ENCODE data around the gene PATJ. TPM values are rescaled to one million over a fixed set of nuclear protein-coding genes. Genes with fewer than 3 reads are reported as not detected.

Gene PATJ
- total and polyA plus RNA-seq, 2 of the 13 experiments (the other 11 are each of a cell fraction or from before 2014, with no cell fraction given): 6.2 to 16.8 TPM

DNA sequence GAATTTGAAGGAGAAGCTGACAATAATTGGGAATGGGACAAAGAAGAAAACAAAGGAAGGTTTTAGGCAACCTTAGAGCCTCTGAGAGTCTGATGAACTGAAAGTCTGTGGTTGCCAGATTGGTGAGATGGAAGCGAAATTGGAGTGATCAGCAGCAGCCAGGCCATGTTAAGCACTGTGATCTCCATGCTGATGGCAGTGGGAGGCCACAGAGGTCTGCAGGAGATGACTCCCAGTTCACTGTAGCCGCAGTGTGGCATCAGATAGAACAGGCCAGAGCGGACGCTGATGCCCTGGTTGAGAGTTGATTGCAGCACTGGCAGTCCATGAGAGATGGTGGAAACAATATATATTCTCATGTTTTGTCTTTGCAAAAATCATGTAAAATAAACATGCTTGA is 314.9 kb downstream of the PATJ start:
- POLR2A ChIA-PET: no interaction called here
- no TSS peak for BruUV-seq (replicated peaks)
- TF ChIP-seq, protein P1, sequence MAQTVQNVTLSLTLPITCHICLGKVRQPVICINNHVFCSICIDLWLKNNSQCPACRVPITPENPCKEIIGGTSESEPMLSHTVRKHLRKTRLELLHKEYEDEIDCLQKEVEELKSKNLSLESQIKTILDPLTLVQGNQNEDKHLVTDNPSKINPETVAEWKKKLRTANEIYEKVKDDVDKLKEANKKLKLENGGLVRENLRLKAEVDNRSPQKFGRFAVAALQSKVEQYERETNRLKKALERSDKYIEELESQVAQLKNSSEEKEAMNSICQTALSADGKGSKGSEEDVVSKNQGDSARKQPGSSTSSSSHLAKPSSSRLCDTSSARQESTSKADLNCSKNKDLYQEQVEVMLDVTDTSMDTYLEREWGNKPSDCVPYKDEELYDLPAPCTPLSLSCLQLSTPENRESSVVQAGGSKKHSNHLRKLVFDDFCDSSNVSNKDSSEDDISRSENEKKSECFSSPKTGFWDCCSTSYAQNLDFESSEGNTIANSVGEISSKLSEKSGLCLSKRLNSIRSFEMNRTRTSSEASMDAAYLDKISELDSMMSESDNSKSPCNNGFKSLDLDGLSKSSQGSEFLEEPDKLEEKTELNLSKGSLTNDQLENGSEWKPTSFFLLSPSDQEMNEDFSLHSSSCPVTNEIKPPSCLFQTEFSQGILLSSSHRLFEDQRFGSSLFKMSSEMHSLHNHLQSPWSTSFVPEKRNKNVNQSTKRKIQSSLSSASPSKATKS (CRISPR knock-in tag; IDR thresholded peaks at IDR 0.05): no peak
- TF ChIP-seq THAP7 (CRISPR knock-in tag; IDR thresholded peaks at IDR 0.05): no peak
- intact Hi-C loops (cut with micrococcal nuclease; ENCODE audit: unreplicated experiment): no loop called here
- DNase-seq (ENCODE audit: low spot score) (no peak), ATAC-seq (no peak), FAIRE-seq (no peak)
- no peak overlapping the region for H3K9ac ChIP-seq (ENCODE audit: insufficient read depth, low read depth, low read length)
- H3K9me3 ChIP-seq (ENCODE audit: low read length): no peaks in the 10 kb centered on the region
- CTCF ChIA-PET (ENCODE audit: low intra/inter-chr PET ratio, low total read pairs): no interaction called here
- in situ Hi-C loops (cut with HindIII; ENCODE audit: extremely low pct_ligation_motif_present, low pct_unique_long_range_greater_than_20kb): no loop called here
- no peaks in the 10 kb centered on the region for H4K20me1 ChIP-seq (ENCODE audit: insufficient read depth, low read length)
- H3K79me2 ChIP-seq (ENCODE audit: insufficient read depth, low read length): no peaks in the 10 kb centered on the region
- no peak overlapping the region for H3K4me2 ChIP-seq (ENCODE audit: low read depth, low read length)
- H3K27me3 ChIP-seq (ENCODE audit: control insufficient read depth in 1 of 2, insufficient read depth in 2 of 2, low read length in 2 of 2): no peaks in the 10 kb centered on the region
- no peak overlapping the region for H2AFZ ChIP-seq (ENCODE audit: low read length)
- H3K27ac ChIP-seq (ENCODE audit: extremely low read length, insufficient read depth, low read length): no peak overlapping the region
- no peak overlapping the region for H3K4me3 ChIP-seq (replicated peaks in 1 of 3; ENCODE audit: insufficient read depth in 1 of 3, low read depth in 2 of 3, low read length in 3 of 3)
- no peaks in the 10 kb centered on the region for H3K4me1 ChIP-seq (ENCODE audit: insufficient read depth, low read length)
- H3K36me3 ChIP-seq (replicated peaks in 1 of 2; ENCODE audit: control insufficient read depth in 1 of 2, insufficient read depth in 2 of 2, low read length in 2 of 2): 0 out of 5 replicates have a peak, but pooled peaks cover 0 to 2% of the 10 kb centered on the region in 2 experiments
- WGBS (ENCODE audit: low lambda C conversion rate): 93% methylated on average over 4 of the region's 4 CpGs

GRCh38 chr1:62057641-62058290 is 315.5 kb downstream of the PATJ start:
- Histone ChIP-seq H3K9ac (ENCODE audit: insufficient read depth, low read depth, low read length) (no peak overlapping the region), H3K9me3 (ENCODE audit: low read length) (no peaks in the 10 kb centered on the region), H3K4me1 (ENCODE audit: insufficient read depth, low read length) (no peaks in the 10 kb centered on the region), H3K36me3 (replicated peaks in 1 of 2; ENCODE audit: control insufficient read depth in 1 of 2, insufficient read depth in 2 of 2, low read length in 2 of 2) (0 out of 5 replicates have a peak, but pooled peaks cover 0 to 2% of the 10 kb centered on the region in 2 experiments), H3K79me2 (ENCODE audit: insufficient read depth, low read length) (no peaks in the 10 kb centered on the region), H2AFZ (ENCODE audit: low read length) (no peak overlapping the region), H3K27ac (ENCODE audit: extremely low read length, insufficient read depth, low read length) (no peak overlapping the region), H3K27me3 (ENCODE audit: control insufficient read depth in 1 of 2, insufficient read depth in 2 of 2, low read length in 2 of 2) (no peaks in the 10 kb centered on the region), H3K4me3 (replicated peaks in 1 of 3; ENCODE audit: insufficient read depth in 1 of 3, low read depth in 2 of 3, low read length in 3 of 3) (no peak overlapping the region), H4K20me1 (ENCODE audit: insufficient read depth, low read length) (no peaks in the 10 kb centered on the region), H3K4me2 (ENCODE audit: low read depth, low read length) (no peak overlapping the region)
- DNase-seq (ENCODE audit: low spot score) (no peak), ATAC-seq (no peak), FAIRE-seq (no peak)
- POLR2A ChIA-PET: no interaction called here
- TF ChIP-seq GMEB1 (CRISPR knock-in tag; IDR thresholded peaks at IDR 0.05; ENCODE audit: borderline replicate concordance) (no peak), MAFF (IDR thresholded peaks at IDR 0.05; ENCODE audit: low read depth, low read length) (0 out of 2 replicates have a peak, but pooled peaks have one; percentile 23)
- intact Hi-C loops (cut with micrococcal nuclease; ENCODE audit: unreplicated experiment) (no loop called here), in situ Hi-C loops (cut with HindIII; ENCODE audit: extremely low pct_ligation_motif_present, low pct_unique_long_range_greater_than_20kb) (no loop called here)
- CTCF ChIA-PET (ENCODE audit: low intra/inter-chr PET ratio, low total read pairs): no interaction called here
- BruUV-seq (replicated peaks): no TSS peak
- 95% methylated on average over 2 of the region's 2 CpGs for WGBS (ENCODE audit: low lambda C conversion rate)
